HEK293T (cell line): Measurements from ENCODE around the gene MAGI2.

Experiments used
- CTCF ChIA-PET: fragments of 350-600 bp; formaldehyde crosslinking; extraction: SDS; loops from one replicate; lab custom pipeline; 2021; ENCODE audit warnings: antibody characterized with exemption, inconsistent platforms; lab: Yijun Ruan, JAX
- POLR2A ChIA-PET: fragments of 350-600 bp; formaldehyde crosslinking; extraction: SDS; loops from one replicate; lab custom pipeline; 2020; ENCODE audit warnings: antibody characterized with exemption, inconsistent platforms; lab: Yijun Ruan, JAX
- DNase-seq: peaks from one replicate; pipeline ENCODE4 v3.0.0; 2012; ENCODE audit warnings: mixed read lengths; ENCODE audit errors: extremely low spot score
- ARNT ChIP-seq: fragments of 450-650 bp; IDR thresholded peaks from 2 replicates; pipeline ENCODE4 v1.6.1; 2017; ENCODE audit warnings: mild to moderate bottlenecking
- BHLHE40 ChIP-seq: fragments of 450-650 bp; IDR thresholded peaks from 2 replicates; pipeline ENCODE4 v1.6.1; 2016; ENCODE audit warnings: mild to moderate bottlenecking, moderate library complexity, borderline replicate concordance
- CTBP1 ChIP-seq: fragments of 450-650 bp; IDR thresholded peaks from 2 replicates; pipeline ENCODE4 v1.6.1; 2016; ENCODE audit warnings: borderline replicate concordance
- ELF4 ChIP-seq: fragments of 450-650 bp; IDR thresholded peaks from 2 replicates; pipeline ENCODE4 v1.6.1; 2017; ENCODE audit warnings: antibody characterized with exemption
- FOXA1 ChIP-seq: fragments of 450-650 bp; IDR thresholded peaks from 2 replicates; pipeline ENCODE4 v1.6.1; 2016; ENCODE audit warnings: mild to moderate bottlenecking
- FOXK2 ChIP-seq: fragments of 450-650 bp; IDR thresholded peaks from 2 replicates; pipeline ENCODE4 v1.6.1; 2016; ENCODE audit warnings: mild to moderate bottlenecking
- FOXM1 ChIP-seq: fragments of 450-650 bp; IDR thresholded peaks from 2 replicates; pipeline ENCODE4 v1.6.1; 2017; ENCODE audit warnings: mild to moderate bottlenecking, borderline replicate concordance
- HDGF ChIP-seq: fragments of 450-650 bp; IDR thresholded peaks from 2 replicates; pipeline ENCODE4 v1.6.1; 2017; ENCODE audit warnings: antibody characterized with exemption, borderline replicate concordance
- L3MBTL2 ChIP-seq: fragments of 450-650 bp; conservative IDR thresholded peaks from 2 replicates; pipeline ENCODE4 v1.6.1; 2016; ENCODE audit warnings: mild to moderate bottlenecking
- LEF1 ChIP-seq: fragments of 450-650 bp; IDR thresholded peaks from 2 replicates; pipeline ENCODE4 v1.6.1; 2017; ENCODE audit warnings: mild to moderate bottlenecking, borderline replicate concordance
- NFRKB ChIP-seq: fragments of 450-650 bp; IDR thresholded peaks from 2 replicates; pipeline ENCODE4 v1.6.1; 2016; ENCODE audit warnings: mild to moderate bottlenecking, moderate library complexity
- PKNOX1 ChIP-seq: fragments of 450-650 bp; IDR thresholded peaks from 2 replicates; pipeline ENCODE4 v1.6.1; 2016
- SP1 ChIP-seq: fragments of 450-650 bp; IDR thresholded peaks from 2 replicates; pipeline ENCODE4 v1.6.1; 2017
- SUZ12 ChIP-seq: fragments of 450-650 bp; IDR thresholded peaks from 2 replicates; pipeline ENCODE4 v1.6.1; 2016; ENCODE audit warnings: mild to moderate bottlenecking
- TARDBP ChIP-seq: fragments of 450-650 bp; IDR thresholded peaks from 2 replicates; pipeline ENCODE4 v1.6.1; 2016
- ZNF384 ChIP-seq: fragments of 450-650 bp; IDR thresholded peaks from 2 replicates; pipeline ENCODE4 v1.6.1; 2016

MAGI2 gene

GRCh38 chr7:79308192-79308591, 145.3 kb downstream of the MAGI2 start:
- TF ChIP-seq BHLHE40 (no peak), SUZ12 (no peak), SP1 (no peak), CTBP1 (no peak), LEF1 (no peak), PKNOX1 (no peak), NFRKB (no peak), ARNT (no peak), TARDBP (no peak)
- POLR2A ChIA-PET: no interaction called here
- peak; percentile 6 for DNase-seq
- CTCF ChIA-PET: interaction anchor here (1.1 kb wide), 1 partner anchor 10 kb away, joined by 5 read pairs; no protein-coding TSS in a partner anchor

DNA sequence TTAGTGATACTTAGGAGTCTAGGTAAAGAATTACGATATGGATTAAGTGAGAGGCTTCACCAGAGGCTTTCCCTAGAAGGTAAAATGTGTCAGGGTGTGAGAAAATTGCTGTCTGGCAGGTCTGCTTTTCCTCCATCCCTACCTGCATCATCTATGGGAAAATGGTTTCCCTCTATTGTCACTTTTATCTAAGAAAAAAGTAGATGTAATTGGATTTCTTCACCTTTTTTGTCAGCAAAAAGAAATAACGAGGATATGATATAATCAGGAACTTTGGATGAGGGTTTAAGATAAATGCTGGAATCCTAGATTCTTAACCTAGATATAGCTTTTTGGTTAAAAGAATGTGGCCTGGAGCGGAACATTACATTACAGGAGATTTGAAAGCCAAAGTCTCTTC, 146.1 kb downstream of the MAGI2 start:
- TF ChIP-seq ELF4: no peak
- TF ChIP-seq FOXK2: no peak
- no peak for TF ChIP-seq SP1
- ChIA-PET CTCF (interaction anchor here (1.1 kb wide), 1 partner anchor 9 kb away, joined by 5 read pairs; no protein-coding TSS in a partner anchor), POLR2A (no interaction called here)
- DNase-seq: no peak

DNA sequence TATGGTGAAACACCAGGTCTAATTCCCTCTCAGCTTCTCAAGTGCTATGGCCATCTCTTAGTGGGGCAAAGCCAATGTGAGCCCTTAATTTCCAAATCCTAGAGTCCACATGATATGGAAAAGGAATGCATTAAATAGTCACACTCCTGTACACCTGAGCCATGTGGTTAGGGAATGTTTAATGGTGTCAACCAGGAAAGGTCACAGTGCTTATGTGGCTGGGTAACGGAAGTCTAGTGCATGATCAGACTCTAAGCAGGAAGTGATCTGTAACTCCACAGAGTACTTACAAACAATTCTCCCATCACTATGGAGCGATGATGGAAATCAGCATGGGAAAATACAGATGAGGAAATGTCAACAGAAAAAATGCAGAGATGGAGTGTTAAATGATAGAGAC, 148.8 kb downstream of the MAGI2 start:
- POLR2A ChIA-PET: no interaction called here

GRCh38 chr7:79302293-79302692, 151.2 kb downstream of the MAGI2 start:
- TF ChIP-seq LEF1 (no peak), L3MBTL2 (no peak), PKNOX1 (no peak), ZNF384 (no peak), FOXM1 (no peak), SP1 (no peak), CTBP1 (no peak), TARDBP (no peak), FOXK2 (no peak), NFRKB (no peak), SUZ12 (no peak), FOXA1 (no peak), HDGF (no peak), ARNT (no peak), BHLHE40 (no peak), ELF4 (no peak)
- no peak for DNase-seq
- ChIA-PET CTCF (no interaction called here), POLR2A (no interaction called here)

More for the DNA sequence above, 148.8 kb downstream of the MAGI2 start:
- TF ChIP-seq CTBP1 (no peak), ZNF384 (no peak), NFRKB (no peak), BHLHE40 (no peak), FOXM1 (no peak), LEF1 (no peak), ELF4 (no peak), L3MBTL2 (no peak), TARDBP (no peak), SP1 (no peak), HDGF (no peak), FOXA1 (no peak), PKNOX1 (no peak), SUZ12 (no peak), ARNT (no peak)
- CTCF ChIA-PET: no interaction called here
- no peak for DNase-seq

DNA sequence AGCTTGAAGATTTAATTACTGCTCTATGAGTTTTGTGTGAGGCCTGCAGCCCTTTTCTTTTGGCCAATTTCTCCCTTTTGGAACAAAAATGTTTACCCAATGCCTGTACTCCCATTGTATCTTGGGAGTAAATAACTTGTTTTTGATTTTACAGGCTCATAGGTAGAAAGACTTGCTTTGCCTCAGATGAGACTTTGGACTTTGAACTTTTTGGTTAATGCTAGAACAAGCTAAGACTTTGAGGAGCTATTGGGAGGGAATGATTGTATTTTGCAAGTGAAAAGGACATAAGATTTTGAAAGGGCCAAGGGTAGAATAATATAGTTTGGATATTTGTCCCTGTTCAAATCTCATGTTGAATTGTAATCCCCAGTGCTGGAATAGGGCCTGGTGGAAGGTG, 152.0 kb downstream of the MAGI2 start:
- CTCF ChIA-PET: interaction anchor here (0.6 kb wide), 1 partner anchor 441 kb away, joined by 3 read pairs; no protein-coding TSS in a partner anchor

GRCh38 chr7:79300573-79300972, 152.9 kb downstream of the MAGI2 start:
- CTCF ChIA-PET: no interaction called here
- TF ChIP-seq ARNT (no peak), SUZ12 (no peak)
- POLR2A ChIA-PET: no interaction called here
- DNase-seq: no peak

More for the DNA sequence above, 152.0 kb downstream of the MAGI2 start:
- POLR2A ChIA-PET: no interaction called here
- TF ChIP-seq FOXK2 (no peak), FOXA1 (no peak), ZNF384 (no peak), SP1 (no peak), HDGF (no peak), CTBP1 (no peak), L3MBTL2 (no peak), ARNT (no peak), NFRKB (no peak), LEF1 (no peak), BHLHE40 (no peak)
- DNase-seq: no peak
